Measurements from ENCODE around the gene SEC22A. TPM values are rescaled to one million over a fixed set of nuclear protein-coding genes. Genes with fewer than 3 reads are reported as not detected.
A peak's percentile ranks its signal among the peaks of the same experiment; 100 is the strongest.

SEC22A gene, protein sequence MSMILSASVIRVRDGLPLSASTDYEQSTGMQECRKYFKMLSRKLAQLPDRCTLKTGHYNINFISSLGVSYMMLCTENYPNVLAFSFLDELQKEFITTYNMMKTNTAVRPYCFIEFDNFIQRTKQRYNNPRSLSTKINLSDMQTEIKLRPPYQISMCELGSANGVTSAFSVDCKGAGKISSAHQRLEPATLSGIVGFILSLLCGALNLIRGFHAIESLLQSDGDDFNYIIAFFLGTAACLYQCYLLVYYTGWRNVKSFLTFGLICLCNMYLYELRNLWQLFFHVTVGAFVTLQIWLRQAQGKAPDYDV
- 24.5 TPM for polyA plus RNA-seq (2012; ENCODE audit: missing spikeins)

DNA sequence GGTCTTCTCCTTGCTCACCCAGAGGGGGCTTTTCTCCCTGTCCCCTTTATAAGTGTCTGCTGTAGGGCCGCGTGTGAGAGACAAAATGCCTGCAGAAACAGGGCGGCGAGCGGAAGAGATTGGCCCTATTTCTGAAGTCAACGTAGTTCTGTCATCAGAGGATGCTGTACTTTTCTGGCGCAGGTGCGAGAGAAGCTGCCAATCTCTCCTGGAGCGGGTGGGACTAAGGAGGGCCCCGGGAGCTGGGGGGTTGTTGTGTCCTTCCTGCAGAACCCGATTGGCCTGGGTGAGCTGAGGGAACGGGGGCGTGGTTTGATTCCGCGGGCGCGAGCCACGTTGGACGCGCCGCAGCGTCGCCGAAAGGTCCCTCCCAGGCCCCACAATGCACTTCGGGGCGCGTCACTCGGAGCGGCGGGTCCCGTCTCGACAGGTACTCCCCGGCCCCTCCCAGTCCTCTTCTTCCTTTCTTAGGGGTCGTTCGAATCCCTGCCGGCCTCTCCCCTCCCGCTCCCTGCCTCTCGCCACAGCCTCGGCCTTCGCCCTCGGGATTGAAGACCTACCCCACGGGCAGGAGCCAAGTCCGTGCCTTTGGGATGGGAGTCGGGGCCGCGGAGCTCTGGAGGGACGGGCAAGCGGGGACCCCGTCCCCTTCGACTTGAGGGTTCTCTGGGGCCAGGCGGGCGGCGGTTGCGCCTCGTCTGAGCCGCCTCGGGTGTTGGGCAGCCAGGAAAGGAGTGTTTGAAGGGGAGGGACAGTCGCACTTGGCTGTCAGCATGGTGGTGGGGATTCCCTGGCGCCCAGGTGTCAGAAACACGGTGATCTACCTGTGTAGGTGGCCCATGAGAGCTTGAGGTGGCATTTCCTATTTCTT lies at the start of gene SEC22A:
TSS of gene SEC22A (plus strand) at position 387 of the 871 bp plus-strand sequence. CDS start 7,275 bp downstream, outside the sequence.
- DNase-seq (ENCODE audit: insufficient read length), result peak; percentile 81
- TF ChIP-seq POLR2AphosphoS5 (IDR thresholded peaks at IDR 0.05; ENCODE audit: low read depth, low read length) (peak; percentile 70), POLR2A (IDR thresholded peaks at IDR 0.05; ENCODE audit: low read depth, low read length) (peak; percentile 85), TAF1 (IDR thresholded peaks at IDR 0.05; ENCODE audit: borderline replicate concordance, low read depth, low read length) (peak; percentile 15; the same call in 1 of the 2 replicates)
- peak; percentile 98 for FAIRE-seq

GRCh38 chr3:123152687-123153086 lies 49.1 kb upstream of the SEC22A start:
- TF ChIP-seq POLR2AphosphoS5 (IDR thresholded peaks at IDR 0.05; ENCODE audit: low read depth, low read length), result no peak
- no peak for TF ChIP-seq TAF1 (IDR thresholded peaks at IDR 0.05; ENCODE audit: borderline replicate concordance, low read depth, low read length)
- no peak for TF ChIP-seq POLR2A (IDR thresholded peaks at IDR 0.05; ENCODE audit: low read depth, low read length)
- DNase-seq (ENCODE audit: insufficient read length), result no peak
- FAIRE-seq, result peak; percentile 9

GRCh38 chr3:123153125-123154019 lies 48.4 kb upstream of the SEC22A start:
- DNase-seq (ENCODE audit: insufficient read length) (no peak), FAIRE-seq (peak; percentile 66)
- TF ChIP-seq POLR2A (IDR thresholded peaks at IDR 0.05; ENCODE audit: low read depth, low read length) (no peak), TAF1 (IDR thresholded peaks at IDR 0.05; ENCODE audit: borderline replicate concordance, low read depth, low read length) (no peak), POLR2AphosphoS5 (IDR thresholded peaks at IDR 0.05; ENCODE audit: low read depth, low read length) (no peak)

GRCh38 chr3:123154020-123154985 lies 47.4 kb upstream of the SEC22A start:
- FAIRE-seq, result no peak
- no peak for TF ChIP-seq TAF1 (IDR thresholded peaks at IDR 0.05; ENCODE audit: borderline replicate concordance, low read depth, low read length)
- TF ChIP-seq POLR2A (IDR thresholded peaks at IDR 0.05; ENCODE audit: low read depth, low read length), result no peak
- TF ChIP-seq POLR2AphosphoS5 (IDR thresholded peaks at IDR 0.05; ENCODE audit: low read depth, low read length), result no peak
- DNase-seq (ENCODE audit: insufficient read length), result no peak

GRCh38 chr3:123155471-123156011 lies 46.2 kb upstream of the SEC22A start:
- DNase-seq (ENCODE audit: insufficient read length) (no peak), FAIRE-seq (no peak)
- no peak for TF ChIP-seq POLR2A (IDR thresholded peaks at IDR 0.05; ENCODE audit: low read depth, low read length)
- no peak for TF ChIP-seq POLR2AphosphoS5 (IDR thresholded peaks at IDR 0.05; ENCODE audit: low read depth, low read length)
- TF ChIP-seq TAF1 (IDR thresholded peaks at IDR 0.05; ENCODE audit: borderline replicate concordance, low read depth, low read length), result no peak

GRCh38 chr3:123156276-123156995 lies 45.3 kb upstream of the SEC22A start:
- TF ChIP-seq TAF1 (IDR thresholded peaks at IDR 0.05; ENCODE audit: borderline replicate concordance, low read depth, low read length) (no peak), POLR2AphosphoS5 (IDR thresholded peaks at IDR 0.05; ENCODE audit: low read depth, low read length) (no peak), POLR2A (IDR thresholded peaks at IDR 0.05; ENCODE audit: low read depth, low read length) (no peak)
- no peak for FAIRE-seq
- no peak for DNase-seq (ENCODE audit: insufficient read length)

- DNase-seq (ENCODE audit: insufficient read length) (no peak), FAIRE-seq (no peak)
- TF ChIP-seq POLR2A (IDR thresholded peaks at IDR 0.05; ENCODE audit: low read depth, low read length) (no peak), TAF1 (IDR thresholded peaks at IDR 0.05; ENCODE audit: borderline replicate concordance, low read depth, low read length) (no peak), POLR2AphosphoS5 (IDR thresholded peaks at IDR 0.05; ENCODE audit: low read depth, low read length) (no peak)
These were observed 44.5 kb upstream of the SEC22A start for GRCh38 chr3:123157209-123157597.

GRCh38 chr3:123157598-123158287 lies 44.0 kb upstream of the SEC22A start:
- FAIRE-seq (no peak), DNase-seq (ENCODE audit: insufficient read length) (no peak)
- TF ChIP-seq POLR2AphosphoS5 (IDR thresholded peaks at IDR 0.05; ENCODE audit: low read depth, low read length) (no peak), TAF1 (IDR thresholded peaks at IDR 0.05; ENCODE audit: borderline replicate concordance, low read depth, low read length) (no peak), POLR2A (IDR thresholded peaks at IDR 0.05; ENCODE audit: low read depth, low read length) (no peak)

DNA sequence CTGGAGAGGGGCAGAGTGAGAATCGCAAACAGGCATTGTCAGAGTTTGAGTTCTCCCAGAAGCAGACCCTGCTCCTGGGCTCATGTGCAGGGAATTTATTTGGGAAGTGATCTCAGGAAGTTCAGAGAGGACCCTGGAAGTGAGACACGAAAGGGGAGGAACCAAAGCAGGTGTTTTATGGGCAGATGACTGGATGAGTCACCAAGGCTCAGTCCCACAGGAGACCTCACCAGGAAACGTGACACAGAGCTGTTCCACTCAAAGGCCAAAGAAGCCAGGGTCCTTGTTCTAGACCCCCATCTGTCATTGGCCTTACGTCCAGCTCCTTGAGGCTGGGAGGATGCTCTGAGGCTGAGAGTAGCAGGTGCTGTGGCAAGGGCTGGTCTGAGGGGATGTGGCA lies 43.4 kb upstream of the SEC22A start:
- TF ChIP-seq POLR2AphosphoS5 (IDR thresholded peaks at IDR 0.05; ENCODE audit: low read depth, low read length), result no peak
- FAIRE-seq, result no peak
- DNase-seq (ENCODE audit: insufficient read length), result no peak

Measured in GM12892 (cell line).